CD4-positive, alpha-beta T cell treated with Interleukin-15 for 1 hour (primary cell): ENCODE results near the gene PEX5.
"Not testable (repeated sequence)": the region's sequence is repeated elsewhere in the genome, so short reads cannot be mapped to it uniquely, and the experiment has no call there.

Experiments
- DNase-seq: peaks from one replicate; pipeline ENCODE4 v3.0.0-alpha.2; 2020

PEX5 gene

DNA sequence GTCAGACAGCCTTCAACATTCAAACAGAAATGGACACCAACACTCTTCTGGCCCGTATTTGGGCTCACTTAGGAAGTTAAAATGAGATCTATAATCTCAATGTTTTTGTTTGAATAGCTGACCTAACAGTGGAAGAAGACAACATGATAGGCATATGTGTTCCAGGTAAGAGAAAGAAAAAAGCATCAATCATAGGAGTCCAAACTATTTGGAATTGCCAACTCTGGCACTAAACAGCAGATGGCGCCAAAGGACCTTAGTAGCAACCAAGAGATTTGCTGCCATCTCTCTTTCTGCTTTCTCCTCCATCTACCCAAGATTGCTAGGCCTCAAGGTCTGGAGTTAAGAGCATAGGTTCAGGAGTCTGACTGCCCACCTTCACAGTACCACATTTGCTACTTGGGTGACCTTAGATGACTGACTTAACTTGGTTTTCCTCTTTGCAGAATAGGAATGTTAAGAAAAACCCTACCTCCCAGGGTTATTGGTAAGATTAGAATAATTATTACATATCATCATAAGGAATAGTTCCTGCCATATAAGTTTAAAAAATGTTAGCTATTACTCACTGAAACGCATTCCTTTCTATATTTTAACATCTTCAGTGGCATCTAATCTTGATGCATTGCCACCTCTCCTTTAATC is 30.2 kb downstream of the PEX5 start:
- DNase-seq = peak; percentile 63

DNA sequence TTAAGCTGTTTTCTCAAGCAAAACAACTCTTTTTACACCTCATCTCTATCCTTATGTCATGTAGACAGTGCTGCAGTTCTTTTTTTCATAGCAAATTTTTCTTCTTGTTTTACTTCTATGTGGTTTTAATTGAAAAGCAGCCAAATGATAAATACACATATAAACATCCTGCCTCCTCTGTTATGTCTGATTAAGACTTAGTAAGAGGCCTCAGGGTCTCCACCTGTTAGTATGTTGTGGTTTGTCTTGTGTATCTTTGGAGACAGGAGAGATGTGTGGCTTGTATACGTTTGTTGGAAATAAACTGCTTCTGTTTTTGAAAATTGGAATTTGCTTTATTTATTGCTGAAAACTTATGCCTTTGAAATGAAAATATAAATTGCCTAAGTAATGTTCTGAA is 32.0 kb downstream of the PEX5 start:
- no peak for DNase-seq

DNA sequence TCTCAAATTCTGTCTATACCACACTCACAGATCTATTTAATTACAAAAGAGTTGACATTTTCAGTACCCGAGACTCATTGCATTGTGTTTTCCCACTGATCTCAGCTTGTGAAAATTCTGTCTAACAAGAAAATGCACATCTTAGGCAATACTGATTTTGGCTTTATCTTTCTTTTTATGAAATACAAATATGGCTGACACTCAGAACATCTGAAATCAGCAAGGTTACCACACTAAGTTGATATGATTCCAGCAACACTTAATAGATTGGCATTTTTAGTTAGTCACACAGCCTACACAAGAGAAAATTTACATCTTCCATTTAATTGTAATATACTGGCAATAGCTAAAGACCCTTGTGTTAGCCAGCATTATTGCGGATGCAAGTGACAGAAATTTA is 40.3 kb downstream of the PEX5 start:
- DNase-seq = no peak

DNA sequence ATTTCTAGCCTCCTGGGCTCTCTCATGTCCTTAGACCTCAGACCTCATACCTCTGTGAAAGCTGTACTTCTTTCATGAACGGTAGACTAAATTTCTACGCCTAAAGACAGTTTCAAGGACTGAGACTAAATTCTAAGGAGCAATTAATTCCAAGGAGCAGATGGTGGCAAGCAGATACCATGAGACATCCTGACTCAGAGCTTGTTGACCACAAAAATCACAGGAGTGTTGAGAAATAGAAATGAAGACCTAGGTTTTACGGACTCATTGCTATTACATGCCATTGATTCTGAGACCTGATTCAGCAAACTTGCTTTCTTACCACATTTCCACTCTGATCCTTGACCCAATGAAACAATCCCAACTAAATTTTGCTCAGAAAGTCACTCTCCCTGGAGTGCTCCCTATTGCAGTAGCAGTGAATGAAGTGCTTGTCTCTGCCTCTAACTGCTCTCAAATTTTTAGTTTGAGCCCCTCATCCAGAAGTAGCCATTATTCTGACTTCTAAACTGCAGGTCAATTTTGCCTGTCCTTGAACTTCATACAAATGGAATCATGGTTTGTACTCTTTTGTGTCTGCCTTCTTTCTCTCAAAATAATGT is 52.0 kb downstream of the PEX5 start:
- DNase-seq = no peak

DNA sequence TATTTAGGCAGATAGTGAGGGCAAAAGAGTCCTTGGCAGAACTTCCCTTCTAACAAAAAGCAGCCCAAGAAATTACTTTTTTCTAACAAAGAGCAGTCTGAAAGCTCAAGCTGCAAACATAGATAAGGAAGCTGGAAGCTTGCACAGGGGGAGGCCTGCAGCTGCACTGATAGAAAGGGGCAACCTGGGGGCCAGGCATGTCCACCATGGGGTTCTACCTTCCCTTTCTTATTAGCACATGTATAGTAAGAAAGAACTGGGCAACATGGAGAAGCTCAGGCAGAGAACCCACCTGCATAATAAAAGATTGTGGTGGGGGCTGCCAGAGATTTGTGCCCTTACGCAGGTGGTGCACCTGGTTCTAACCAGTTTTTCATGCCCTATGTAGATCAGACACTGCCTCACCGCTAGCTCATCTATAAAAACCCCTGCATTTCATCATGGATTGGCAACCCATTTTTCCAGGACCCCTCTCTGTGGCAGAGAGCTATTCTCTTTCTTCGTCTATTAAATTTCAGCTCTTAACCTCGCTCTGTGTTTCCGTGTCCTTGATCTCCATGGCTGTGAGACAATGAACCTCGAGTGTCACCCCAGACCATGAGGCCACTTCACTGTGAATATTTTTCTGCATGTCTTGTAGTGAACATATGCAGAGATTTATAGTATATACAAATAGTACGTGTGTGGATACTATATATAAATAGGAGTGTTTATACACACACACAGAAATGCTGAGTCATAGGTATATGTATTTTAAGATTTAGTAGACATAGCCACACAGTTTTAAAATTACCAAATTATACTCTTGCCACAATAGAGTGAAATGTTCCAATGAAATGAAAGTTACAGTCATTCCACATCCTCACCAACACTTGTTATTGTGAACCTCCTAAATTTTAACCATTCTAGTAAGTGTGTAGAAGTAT is 53.0 kb downstream of the PEX5 start:
- no peak for DNase-seq

DNA sequence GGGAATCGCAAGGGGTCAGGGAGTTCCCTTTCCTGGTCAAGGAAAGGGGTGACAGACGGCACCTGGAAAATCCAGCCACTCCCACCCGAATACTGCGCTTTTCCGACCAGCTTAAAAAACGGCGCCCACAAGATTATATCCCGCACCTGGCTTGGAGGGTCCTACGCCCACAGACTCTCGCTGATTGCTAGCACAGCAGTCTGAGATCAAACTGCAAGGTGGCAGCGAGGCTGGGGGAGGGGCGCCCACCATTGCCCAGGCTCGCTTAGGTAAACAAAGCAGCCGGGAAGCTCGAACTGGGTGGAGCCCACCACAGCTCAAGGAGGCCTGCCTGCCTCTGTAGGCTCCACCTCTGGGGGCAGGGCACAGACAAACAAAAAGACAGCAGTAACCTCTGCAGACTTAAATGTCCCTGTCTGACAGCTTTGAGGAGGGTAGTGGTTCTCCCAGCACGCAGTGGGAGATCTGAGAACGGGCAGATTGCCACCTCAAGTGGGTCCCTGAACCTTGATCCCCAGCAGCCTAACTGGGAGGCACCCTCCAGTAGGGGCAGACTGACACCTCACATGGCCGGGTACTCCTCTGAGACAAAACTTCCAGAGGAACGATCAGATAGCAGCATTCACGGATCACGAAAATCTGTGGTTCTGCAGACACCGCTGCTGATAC is 62.0 kb downstream of the PEX5 start:
- DNase-seq = not testable (repeated sequence)

DNA sequence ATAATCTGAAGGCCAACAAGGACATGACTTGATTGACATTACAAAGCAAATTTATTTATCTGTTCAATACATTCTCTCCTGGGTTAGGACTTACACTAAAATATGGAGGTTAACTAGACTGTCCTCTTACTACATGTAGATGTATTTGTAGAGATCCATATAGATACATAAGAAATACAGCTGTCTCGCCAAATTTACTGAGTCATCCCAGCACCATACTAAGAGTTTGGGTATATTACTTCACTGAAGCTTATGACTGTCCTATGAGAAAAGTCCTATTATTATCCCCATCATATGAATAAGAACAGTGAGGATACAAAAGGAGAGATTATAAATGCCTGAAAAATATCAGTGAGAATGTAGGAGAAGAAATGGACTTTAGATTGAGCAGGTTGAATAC is 69.6 kb downstream of the PEX5 start:
- no peak for DNase-seq
